Epithelial cell of prostate (primary cell): ENCODE data around the gene FOXP1.

Source experiments
- DNase-seq: peaks from one replicate; pipeline ENCODE4 v3.0.0-alpha.2; 2011; ENCODE audit warnings: low read depth, low spot score
- H3K27ac ChIP-seq: fragments of 450-650 bp; 2 replicates; pipeline ENCODE4 v1.5.1; 2017; ENCODE audit warnings: mild to moderate bottlenecking

Gene FOXP1

GRCh38 chr3:71491154-71491752 is 92.3 kb downstream of the FOXP1 start:
- no peak for DNase-seq
- H3K27ac ChIP-seq = no peak overlapping the region

GRCh38 chr3:71490692-71491091 is 92.8 kb downstream of the FOXP1 start:
- no peak overlapping the region for H3K27ac ChIP-seq
- no peak for DNase-seq

GRCh38 chr3:71489315-71489761 is 94.2 kb downstream of the FOXP1 start:
- no peak for DNase-seq
- peak overlapping the region; percentile 22 for H3K27ac ChIP-seq

DNA sequence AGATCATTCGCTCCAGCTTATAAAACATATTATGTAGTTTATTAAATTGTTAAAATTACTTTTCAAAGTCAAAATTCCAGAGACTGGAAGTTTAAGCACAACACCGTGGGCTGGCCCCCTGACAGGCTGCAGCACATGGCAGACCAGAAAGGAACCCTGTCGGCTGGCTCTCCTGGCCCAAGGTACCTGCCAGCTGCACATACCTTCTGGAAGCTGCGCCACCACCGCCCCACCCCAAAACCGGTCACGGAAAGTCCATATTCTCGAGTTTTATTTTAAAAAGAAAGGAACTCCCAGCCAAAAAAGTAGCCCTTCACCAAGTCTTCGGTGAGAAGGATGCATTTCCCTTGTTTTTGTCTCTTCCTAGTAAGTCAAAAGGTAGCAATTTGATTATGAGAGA is 94.6 kb downstream of the FOXP1 start:
- DNase-seq = no peak
- H3K27ac ChIP-seq = no peak overlapping the region

DNA sequence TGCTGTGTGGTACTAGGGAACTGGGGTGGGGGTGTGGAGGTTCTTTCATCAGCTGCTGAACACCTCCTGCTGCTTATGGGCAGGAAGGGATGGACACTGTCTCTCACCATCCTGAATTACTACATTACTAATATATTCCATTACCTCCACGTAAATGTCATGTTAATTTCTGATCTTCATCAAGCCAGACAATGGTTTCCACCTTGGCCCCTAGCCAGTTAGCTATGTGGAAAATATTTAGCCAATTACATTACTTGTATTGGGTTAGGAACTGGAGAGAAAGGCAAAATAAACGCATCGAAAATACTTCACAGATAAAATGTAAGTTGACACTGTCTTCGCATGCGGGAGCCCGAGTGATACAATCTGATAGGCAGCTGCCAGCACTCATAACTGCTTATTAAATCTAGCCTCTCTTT is 95.1 kb downstream of the FOXP1 start:
- no peak overlapping the region for H3K27ac ChIP-seq
- no peak for DNase-seq

- no peak overlapping the region for H3K27ac ChIP-seq
- no peak for DNase-seq
Observed at GRCh38 chr3:71487418-71487817, 96.1 kb downstream of the FOXP1 start.

- H3K27ac ChIP-seq = no peak overlapping the region
- DNase-seq = no peak
Observed at GRCh38 chr3:71486831-71487230, 96.7 kb downstream of the FOXP1 start.

GRCh38 chr3:71485896-71486295 is 97.6 kb downstream of the FOXP1 start:
- H3K27ac ChIP-seq = no peak overlapping the region
- DNase-seq = no peak

DNA sequence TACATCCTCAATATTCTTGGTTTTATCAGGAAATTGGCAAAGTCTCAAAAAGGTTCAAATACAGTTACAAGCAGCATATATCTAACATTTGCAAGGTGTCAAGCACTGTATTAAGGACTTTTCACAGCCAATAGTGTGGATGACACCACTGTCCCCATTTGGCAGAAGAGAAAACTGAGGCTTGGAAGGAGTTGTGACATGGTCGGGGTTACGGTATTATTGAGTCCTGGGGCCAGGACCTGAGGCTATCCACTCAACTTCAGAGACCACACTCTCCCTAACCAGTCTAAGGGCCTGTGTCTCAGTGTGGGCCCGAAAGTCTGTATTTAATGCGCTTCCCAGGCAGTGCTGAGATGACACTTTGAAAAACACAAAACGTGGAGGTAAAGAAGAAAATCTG is 99.1 kb downstream of the FOXP1 start:
- no peak for DNase-seq
- no peak overlapping the region for H3K27ac ChIP-seq

DNA sequence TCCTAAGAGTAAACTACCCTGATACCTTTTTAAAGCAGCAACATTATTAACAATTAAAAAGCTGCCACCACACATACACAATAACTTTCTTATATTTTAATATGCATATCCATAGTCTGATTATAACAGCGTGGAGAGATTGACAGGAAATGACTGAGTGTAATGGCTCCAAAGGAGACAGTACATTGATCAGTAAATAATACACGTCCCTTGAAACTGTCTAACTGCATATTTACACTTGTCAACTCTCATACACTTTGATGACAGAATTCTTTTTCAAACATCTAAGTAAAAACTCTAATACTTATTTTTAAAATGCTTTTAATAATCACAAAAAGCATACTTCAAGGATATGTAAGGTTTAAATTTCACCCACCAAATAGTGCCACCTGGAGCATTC is 99.5 kb downstream of the FOXP1 start:
- no peak for DNase-seq
- no peak overlapping the region for H3K27ac ChIP-seq

GRCh38 chr3:71482771-71483170 is 100.8 kb downstream of the FOXP1 start:
- H3K27ac ChIP-seq = no peak overlapping the region
- DNase-seq = no peak

DNA sequence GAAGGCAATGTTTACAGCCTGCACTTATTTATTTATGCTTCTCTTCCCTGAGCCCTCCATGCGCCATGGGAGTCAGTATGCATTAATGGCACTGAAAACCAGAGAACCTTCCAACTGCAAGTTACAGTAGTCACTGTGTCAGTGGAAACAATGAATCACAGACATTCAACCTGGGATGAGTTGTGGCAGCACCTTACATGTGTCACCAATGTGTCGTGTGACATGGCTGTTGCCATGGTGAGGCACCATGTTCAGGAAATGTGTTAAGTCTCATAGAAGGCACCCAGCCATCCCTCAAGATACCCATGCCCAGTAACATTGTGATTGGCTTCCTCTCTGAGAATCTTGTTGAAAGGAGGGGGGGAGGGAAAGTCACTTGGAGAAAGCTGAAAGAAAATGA is 105.0 kb downstream of the FOXP1 start:
- H3K27ac ChIP-seq = no peak overlapping the region
- peak; percentile 10 for DNase-seq

- DNase-seq = no peak
- no peak overlapping the region for H3K27ac ChIP-seq
Observed at GRCh38 chr3:71476950-71477349, 106.6 kb downstream of the FOXP1 start.

- peak overlapping the region; percentile 38 for H3K27ac ChIP-seq
- DNase-seq = no peak
Observed at GRCh38 chr3:71469138-71469435, 114.4 kb downstream of the FOXP1 start.

- peak overlapping the region; percentile 38 for H3K27ac ChIP-seq
- DNase-seq = no peak
Observed at GRCh38 chr3:71468311-71469137, 115.0 kb downstream of the FOXP1 start.

GRCh38 chr3:71466483-71466882 is 117.0 kb downstream of the FOXP1 start:
- no peak overlapping the region for H3K27ac ChIP-seq
- DNase-seq = no peak

DNA sequence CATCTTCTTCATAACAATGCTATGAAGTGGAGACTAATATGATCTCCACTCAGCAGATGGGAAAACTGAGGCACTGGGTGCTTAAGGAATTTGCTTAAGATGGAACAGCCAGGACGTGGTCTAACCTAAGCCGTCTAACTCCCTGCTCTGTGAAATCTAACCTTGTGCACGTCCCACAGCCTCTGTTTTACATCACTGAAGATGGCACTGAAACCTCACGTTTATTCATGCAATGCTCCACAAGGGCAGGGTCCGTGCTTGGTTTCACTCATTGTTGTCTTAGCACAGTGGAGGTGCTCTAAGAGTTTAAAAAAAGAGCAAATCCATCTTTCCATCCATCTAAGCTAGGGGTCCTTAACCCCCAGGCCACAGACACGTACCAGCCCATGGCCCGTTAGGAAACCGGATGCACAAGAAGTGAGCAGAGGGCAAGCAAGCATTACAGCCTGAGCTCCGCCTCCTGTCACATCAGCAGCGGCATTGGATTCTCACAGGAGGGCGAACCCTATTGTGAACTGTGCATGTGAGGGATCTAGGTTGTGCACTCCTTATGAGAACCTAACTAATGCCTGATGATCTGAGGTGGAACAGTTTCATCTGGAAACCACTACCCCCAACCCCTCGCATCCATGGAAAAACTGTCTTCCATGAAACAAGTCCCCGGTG is 118.0 kb downstream of the FOXP1 start:
- no peak for DNase-seq

GRCh38 chr3:71464613-71465012 is 118.9 kb downstream of the FOXP1 start:
- no peak for DNase-seq
- H3K27ac ChIP-seq = no peak overlapping the region

More for the DNA sequence above, 118.0 kb downstream of the FOXP1 start:
- no peak overlapping the region for H3K27ac ChIP-seq

DNA sequence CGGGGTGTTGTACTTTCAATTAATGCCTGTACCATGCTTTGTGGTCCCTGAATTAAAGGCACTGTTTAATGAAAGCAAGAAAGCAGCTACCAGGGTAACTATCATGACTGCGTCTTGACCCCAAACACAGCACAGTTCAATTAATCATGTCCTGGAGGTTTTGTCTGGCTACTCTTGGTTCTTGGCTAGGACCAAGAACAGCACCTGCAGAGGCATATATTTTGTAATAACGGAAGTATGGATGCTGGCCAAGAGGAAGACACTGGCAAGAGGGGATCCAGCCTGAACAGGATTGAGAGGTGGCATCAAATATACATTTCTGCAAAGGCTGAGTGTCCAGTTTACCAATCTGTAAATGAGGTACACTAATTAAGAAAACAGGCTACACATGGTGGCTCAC is 119.9 kb downstream of the FOXP1 start:
- no peak for DNase-seq

GRCh38 chr3:71462586-71462985 is 120.9 kb downstream of the FOXP1 start:
- DNase-seq = no peak
- H3K27ac ChIP-seq = peak overlapping the region; percentile 84

More for the DNA sequence above, 119.9 kb downstream of the FOXP1 start:
- H3K27ac ChIP-seq = no peak overlapping the region

DNA sequence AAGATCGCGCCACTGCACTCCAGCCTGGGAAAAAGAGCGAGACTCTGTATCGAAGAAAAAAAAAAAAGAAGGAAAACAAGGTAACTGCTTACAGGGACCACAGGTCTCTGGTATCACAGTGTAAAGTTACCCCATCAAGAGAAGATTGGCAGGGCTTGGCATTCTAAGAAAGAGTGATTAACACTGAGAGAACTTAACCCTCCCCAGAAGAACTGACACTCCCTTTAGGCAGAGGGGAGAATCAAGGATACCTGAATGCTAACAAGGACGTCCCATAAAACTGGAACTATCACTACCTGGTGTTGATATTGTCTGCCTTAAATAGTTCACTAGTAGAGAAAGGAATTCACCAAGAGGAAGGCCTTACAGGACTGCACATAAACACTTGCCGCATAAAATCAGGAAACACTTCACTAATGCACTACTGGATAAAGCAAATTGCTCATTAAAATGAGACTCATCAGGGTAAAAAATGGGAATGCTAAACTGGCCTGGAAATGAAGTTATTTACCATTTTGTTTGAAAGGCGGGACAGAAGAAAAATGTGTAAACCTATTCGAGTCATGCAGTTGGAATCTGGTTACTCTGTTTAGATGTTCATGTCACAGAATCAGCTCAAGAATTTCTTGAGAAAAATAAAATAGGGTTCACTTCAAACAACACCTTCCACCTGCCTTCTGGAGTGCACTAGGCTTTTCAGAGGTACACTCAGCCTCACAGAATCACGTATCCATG is 121.6 kb downstream of the FOXP1 start:
- peak overlapping the region; percentile 84 for H3K27ac ChIP-seq
- no peak for DNase-seq
